K562 (cell line): ENCODE data around the gene TESK2. TPM values are rescaled to one million over a fixed set of nuclear protein-coding genes. Genes with fewer than 3 reads are reported as not detected.

ENCODE experiments used
- GMEB1 ChIP-seq: fragments of 250-450 bp; sonication (Bioruptor Pico); IDR thresholded peaks from 2 replicates; pipeline ENCODE4 v1.4.0; 2020; ENCODE audit warnings: mild to moderate bottlenecking
- KAT7 ChIP-seq: sonication (generic); formaldehyde crosslinking; IDR thresholded peaks from 2 replicates; pipeline ENCODE4 v1.8.0; 2022; ENCODE audit warnings: missing genetic modification reagents, mild to moderate bottlenecking, borderline replicate concordance
- MECOM ChIP-seq: fragments of 250-450 bp; sonication (Bioruptor Pico); IDR thresholded peaks from 2 replicates; pipeline ENCODE4 v1.8.0; 2022; ENCODE audit warnings: inconsistent platforms
- PBX2 ChIP-seq, 2 experiments: IDR thresholded peaks in 1 of 2; conservative IDR thresholded peaks in 1 of 2; 2 replicates each; pipeline ENCODE4 v1.6.1; 2016; ENCODE audit warnings: low read depth in 2 of 2, mild to moderate bottlenecking in 1 of 2, missing compliant biosample characterization in 1 of 2, missing genetic modification characterization in 1 of 2, moderate library complexity in 1 of 2
- PKNOX1 ChIP-seq: fragments of 450-650 bp; IDR thresholded peaks from 2 replicates; pipeline ENCODE4 v1.6.1; 2016
- RAD21 ChIP-seq, 2 experiments: fragments of 250-450 bp in 1 of 2; fragments of 450-650 bp in 1 of 2; sonication (Bioruptor Pico) in 1 of 2; formaldehyde crosslinking in 1 of 2; IDR thresholded peaks in 1 of 2; conservative IDR thresholded peaks in 1 of 2; 2 replicates each; pipeline versions ENCODE4 v1.4.0 to v1.8.0; 2020 to 2022; ENCODE audit warnings: mild to moderate bottlenecking in 2 of 2, moderate library complexity in 1 of 2
- REST ChIP-seq, 2 experiments: fragments of 450-650 bp; formaldehyde crosslinking in 1 of 2; IDR thresholded peaks; 2 replicates each; pipeline versions ENCODE4 v1.4.0 to v1.6.1; 2014 to 2020; ENCODE audit warnings: mild to moderate bottlenecking in 2 of 2, borderline replicate concordance in 1 of 2, low read depth in 1 of 2
- ZNF165 ChIP-seq: fragments of 250-450 bp; sonication (Bioruptor Pico); IDR thresholded peaks from 2 replicates; pipeline ENCODE4 v1.4.0; 2020; ENCODE audit warnings: borderline replicate concordance
- ZNF384 ChIP-seq: IDR thresholded peaks from 2 replicates; pipeline ENCODE4 v1.6.1; 2012; ENCODE audit warnings: low read depth, low read length, improper control_type of control experiment
- polyA plus RNA-seq, 8 experiments: library from polyadenylated mRNA; depleted of rRNA in 4 of 8; stranded (reverse) in 5 of 8; unstranded in 3 of 8; fragments of >200 nt; fragmentation: Nextera tagmentation in 2 of 8; fragmentation: Illumina TruSeq in 1 of 8; extraction: Ambion mirVana in 2 of 8; extraction: Trizol in 1 of 8; gene quantifications; 2 replicates each; pipeline versions ENCODE4 v1.2.1 to v1.2.3, GENCODE V29; 2011 to 2014; ENCODE audit warnings: inconsistent platforms in 1 of 8, missing spikeins in 1 of 8
- total RNA-seq, 7 experiments: library from RNA; depleted of rRNA in 6 of 7; stranded (reverse); fragments of >200 nt in 6 of 7; fragmentation: Illumina TruSeq in 2 of 7; extraction: Trizol in 2 of 7; gene quantifications; 2 replicates each; pipeline versions ENCODE4 v1.2.1 to v1.2.3, GENCODE V29; 2011 to 2021; ENCODE audit warnings: low replicate concordance in 1 of 7

The TESK2 gene
- total and polyA plus RNA-seq, 9 of the 15 experiments (the other 6 are each of a cell fraction or from before 2014, with no cell fraction given), result 1.6 to 5.3 (median 3.7) TPM

- TF ChIP-seq REST (IDR thresholded peaks at IDR 0.05; ENCODE audit: borderline replicate concordance) (peak; percentile 91), REST (CRISPR knock-in tag; IDR thresholded peaks at IDR 0.05; ENCODE audit: low read depth) (no peak), GMEB1 (peak; percentile 26; the same call in 1 of the 2 replicates), RAD21 (CRISPR knock-in tag; conservative IDR thresholded peaks at IDR 0.05 in 1 of 2, IDR thresholded peaks at IDR 0.05 in 1 of 2) (peak; percentile 93 to 98), PKNOX1 (0 out of 2 replicates have a peak, but pooled peaks have one; percentile 4), KAT7 (CRISPR knock-in tag) (no peak), ZNF384 (peak; percentile 33; the same call in 1 of the 2 replicates), ZNF165 (CRISPR knock-in tag) (0 out of 2 replicates have a peak, but pooled peaks have one; percentile 37), MECOM (CRISPR knock-in tag) (no peak), PBX2 (CRISPR knock-in tag; IDR thresholded peaks at IDR 0.05; ENCODE audit: low read depth) (no peak), PBX2 (tag; conservative IDR thresholded peaks at IDR 0.05; ENCODE audit: low read depth) (peak; percentile 46; the same call in 1 of the 2 replicates)
Observed at GRCh38 chr1:45359882-45360513, 131.0 kb downstream of the TESK2 start (continued).
